K562 (cell line): ENCODE results near the gene RNF44. TPM values are rescaled to one million over a fixed set of nuclear protein-coding genes. Genes with fewer than 3 reads are reported as not detected.

Source experiments
- ADNP ChIP-seq: fragments of 200-800 bp; sonication (Bioruptor generic); IDR thresholded peaks from 2 replicates; pipeline ENCODE4 v1.6.1; 2016; ENCODE audit warnings: missing genetic modification characterization, missing compliant biosample characterization
- CREB5 ChIP-seq: fragments of 250-450 bp; sonication (Bioruptor Pico); IDR thresholded peaks from 2 replicates; pipeline ENCODE4 v1.5.0; 2020; ENCODE audit warnings: mild to moderate bottlenecking
- RREB1 ChIP-seq: fragments of 250-450 bp; sonication (Bioruptor Pico); IDR thresholded peaks from 2 replicates; pipeline ENCODE4 v1.4.0; 2020
- STAT5B ChIP-seq: fragments of 250-450 bp; sonication (Bioruptor Pico); IDR thresholded peaks from 2 replicates; pipeline ENCODE4 v1.8.0; 2021; ENCODE audit warnings: mild to moderate bottlenecking, inconsistent platforms
- YBX1 ChIP-seq: fragments of 450-650 bp; IDR thresholded peaks from 2 replicates; pipeline ENCODE4 v1.7.1; 2016; ENCODE audit warnings: mild to moderate bottlenecking
- ZBTB7A ChIP-seq: IDR thresholded peaks from 2 replicates; pipeline ENCODE4 v1.6.1; 2011; ENCODE audit warnings: low read depth, mild to moderate bottlenecking, low read length, moderate library complexity, borderline replicate concordance; ENCODE audit not compliant: control insufficient read depth
- ZZZ3 ChIP-seq: fragments of 450-650 bp; IDR thresholded peaks from 2 replicates; pipeline ENCODE4 v1.6.1; 2016; ENCODE audit warnings: antibody characterized with exemption, mild to moderate bottlenecking, moderate library complexity
- polyA plus RNA-seq, 8 experiments: library from polyadenylated mRNA; depleted of rRNA in 4 of 8; stranded (reverse) in 5 of 8; unstranded in 3 of 8; fragments of >200 nt; fragmentation: Nextera tagmentation in 2 of 8; fragmentation: Illumina TruSeq in 1 of 8; extraction: Ambion mirVana in 2 of 8; extraction: Trizol in 1 of 8; gene quantifications; 2 replicates each; pipeline versions ENCODE4 v1.2.1 to v1.2.3, GENCODE V29; 2011 to 2014; ENCODE audit warnings: inconsistent platforms in 1 of 8, missing spikeins in 1 of 8
- total RNA-seq, 7 experiments: library from RNA; depleted of rRNA in 6 of 7; stranded (reverse); fragments of >200 nt in 6 of 7; fragmentation: Illumina TruSeq in 2 of 7; extraction: Trizol in 2 of 7; gene quantifications; 2 replicates each; pipeline versions ENCODE4 v1.2.1 to v1.2.3, GENCODE V29; 2011 to 2021; ENCODE audit warnings: low replicate concordance in 1 of 7
- TF ChIP-seq, protein P1 (sequence below): fragments of 450-650 bp; IDR thresholded peaks from 2 replicates; pipeline ENCODE4 v1.6.1; 2016; ENCODE audit warnings: mild to moderate bottlenecking

RNF44 gene
- total and polyA plus RNA-seq, 9 of the 15 experiments (the other 6 are each of a cell fraction or from before 2014, with no cell fraction given): 1.6 to 82.6 (median 7.4) TPM

DNA sequence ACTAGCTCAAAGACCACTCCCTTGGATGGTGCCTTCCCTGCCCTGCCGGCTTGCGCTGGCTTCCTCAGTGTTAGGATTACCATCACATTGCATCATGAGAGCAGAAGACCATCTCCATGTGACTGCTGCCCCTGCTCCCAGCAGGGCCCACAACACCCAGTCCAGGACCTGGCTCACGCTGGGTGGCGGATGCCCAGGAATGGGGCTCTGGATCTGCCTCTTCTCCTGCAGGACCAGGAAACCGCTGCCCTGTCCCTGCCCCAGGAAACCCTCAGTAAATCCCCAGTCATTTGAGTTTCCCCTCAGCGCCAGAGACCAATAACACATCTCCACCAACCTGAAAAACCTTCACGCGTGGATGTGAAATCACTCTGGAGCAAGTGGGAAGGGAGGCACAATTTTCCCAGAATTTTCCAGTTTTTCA lies 3.3 kb upstream of the RNF44 start (continued):
- peak; percentile 88 for TF ChIP-seq RREB1 (CRISPR knock-in tag)
- no peak for TF ChIP-seq STAT5B (CRISPR knock-in tag)
- no peak for TF ChIP-seq ADNP (tag)
- TF ChIP-seq, protein P1, sequence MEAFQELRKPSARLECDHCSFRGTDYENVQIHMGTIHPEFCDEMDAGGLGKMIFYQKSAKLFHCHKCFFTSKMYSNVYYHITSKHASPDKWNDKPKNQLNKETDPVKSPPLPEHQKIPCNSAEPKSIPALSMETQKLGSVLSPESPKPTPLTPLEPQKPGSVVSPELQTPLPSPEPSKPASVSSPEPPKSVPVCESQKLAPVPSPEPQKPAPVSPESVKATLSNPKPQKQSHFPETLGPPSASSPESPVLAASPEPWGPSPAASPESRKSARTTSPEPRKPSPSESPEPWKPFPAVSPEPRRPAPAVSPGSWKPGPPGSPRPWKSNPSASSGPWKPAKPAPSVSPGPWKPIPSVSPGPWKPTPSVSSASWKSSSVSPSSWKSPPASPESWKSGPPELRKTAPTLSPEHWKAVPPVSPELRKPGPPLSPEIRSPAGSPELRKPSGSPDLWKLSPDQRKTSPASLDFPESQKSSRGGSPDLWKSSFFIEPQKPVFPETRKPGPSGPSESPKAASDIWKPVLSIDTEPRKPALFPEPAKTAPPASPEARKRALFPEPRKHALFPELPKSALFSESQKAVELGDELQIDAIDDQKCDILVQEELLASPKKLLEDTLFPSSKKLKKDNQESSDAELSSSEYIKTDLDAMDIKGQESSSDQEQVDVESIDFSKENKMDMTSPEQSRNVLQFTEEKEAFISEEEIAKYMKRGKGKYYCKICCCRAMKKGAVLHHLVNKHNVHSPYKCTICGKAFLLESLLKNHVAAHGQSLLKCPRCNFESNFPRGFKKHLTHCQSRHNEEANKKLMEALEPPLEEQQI: no peak
- no peak for TF ChIP-seq ZZZ3
- no peak for TF ChIP-seq ZBTB7A
- no peak for TF ChIP-seq CREB5 (CRISPR knock-in tag)
- TF ChIP-seq YBX1: no peak
